ENCODE results near the gene KCNG2. TPM values are rescaled to one million over a fixed set of nuclear protein-coding genes. Genes with fewer than 3 reads are reported as not detected.

Gene KCNG2
- total and polyA plus RNA-seq, 3 experiments from 2014 or later, result not detected

DNA sequence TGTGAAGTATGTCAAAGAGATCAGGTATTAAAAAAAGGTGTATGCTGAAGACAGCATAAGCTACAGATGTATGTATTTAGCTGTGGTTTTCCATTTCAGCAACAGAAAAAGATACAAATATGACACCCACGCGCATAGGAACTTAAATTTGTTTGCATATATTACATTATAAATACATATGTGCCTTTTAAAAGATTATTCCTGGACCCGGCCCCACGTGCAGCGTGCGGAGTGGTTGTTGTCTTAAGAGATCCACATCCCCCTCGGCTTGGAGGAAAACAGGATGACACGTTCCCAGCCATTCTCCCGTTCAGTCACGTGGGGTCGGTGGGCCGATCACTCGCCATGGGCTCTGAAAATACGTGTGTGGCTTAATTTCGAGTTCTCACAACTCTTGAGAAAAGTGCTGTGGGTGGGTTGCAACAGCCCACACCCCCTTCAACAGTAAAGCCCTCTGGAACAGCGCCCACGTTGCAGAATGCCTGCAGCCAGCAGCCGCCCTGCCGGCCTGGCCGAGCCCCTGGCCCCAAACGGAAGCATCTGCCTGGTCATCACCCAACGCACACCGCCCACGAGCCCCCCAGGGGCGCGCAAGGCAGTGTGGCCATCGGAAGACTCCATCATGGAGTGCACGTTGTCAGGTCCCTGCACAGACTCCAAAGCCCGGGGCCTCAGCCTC is 18.6 kb upstream of the KCNG2 start:
- Histone ChIP-seq H3K36me3 (ENCODE audit: insufficient read depth, low read length) (no peaks in the 10 kb centered on the region), H3K9me3 (ENCODE audit: low read length) (no peaks in the 10 kb centered on the region), H3K4me1 (ENCODE audit: insufficient read depth, low read length) (no peaks in the 10 kb centered on the region), H3K27me3 (ENCODE audit: insufficient read depth, low read length, poor library complexity, severe bottlenecking) (no peaks in the 10 kb centered on the region), H3K27ac (ENCODE audit: low read depth, low read length) (no peak overlapping the region), H3K4me3 (ENCODE audit: low read length) (no peak overlapping the region)
- CTCF ChIA-PET, result no interaction called here
- H3K27me3 Mint-ChIP-seq, result peaks cover 10 to 14% of the 10 kb centered on the region in 2 donors
- POLR2A ChIA-PET, result no interaction called here
- DNase-seq, result peak in 1 of 5 donors; percentile 25
- no peak overlapping the region for H3K4me3 Mint-ChIP-seq
- H3K4me1 Mint-ChIP-seq, result no peaks in the 10 kb centered on the region
- H3K27ac Mint-ChIP-seq, result no peak overlapping the region
- H3K36me3 Mint-ChIP-seq, result no peaks in the 10 kb centered on the region
- H3K9me3 Mint-ChIP-seq, result no peaks in the 10 kb centered on the region

DNA sequence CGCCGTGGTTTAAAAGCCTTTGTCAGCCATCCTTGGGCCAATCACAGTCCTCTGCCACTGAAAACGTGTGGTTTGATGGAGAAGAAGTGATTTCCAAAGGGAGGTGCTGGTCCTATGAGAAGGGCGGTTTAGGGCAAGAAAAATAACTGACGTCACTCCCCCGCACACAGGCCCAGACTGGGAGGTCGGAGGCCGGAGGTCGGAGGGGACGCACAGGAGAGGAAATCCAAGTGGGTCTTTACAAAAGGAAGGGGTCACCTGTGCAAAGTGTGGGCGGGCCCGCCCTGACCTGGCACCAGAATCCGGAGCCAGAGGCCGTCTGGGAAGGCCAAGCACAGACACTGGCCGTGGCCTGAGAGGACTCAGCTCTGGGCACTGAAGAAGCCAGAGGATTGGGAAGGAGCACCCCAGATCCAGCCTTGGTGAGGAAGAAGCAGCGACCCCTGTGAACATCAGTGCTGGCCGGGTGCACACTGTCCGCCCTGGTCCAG is 18.0 kb upstream of the KCNG2 start:
- Mint-ChIP-seq H3K4me1 (no peaks in the 10 kb centered on the region), H3K27ac (no peak overlapping the region), H3K4me3 (no peak overlapping the region), H3K36me3 (no peaks in the 10 kb centered on the region), H3K27me3 (peaks cover 7 to 16% of the 10 kb centered on the region in 2 donors), H3K9me3 (no peaks in the 10 kb centered on the region)
- Histone ChIP-seq H3K27me3 (ENCODE audit: insufficient read depth, low read length, poor library complexity, severe bottlenecking) (no peaks in the 10 kb centered on the region), H3K4me1 (ENCODE audit: insufficient read depth, low read length) (no peaks in the 10 kb centered on the region), H3K9me3 (ENCODE audit: low read length) (no peaks in the 10 kb centered on the region), H3K27ac (ENCODE audit: low read depth, low read length) (no peak overlapping the region), H3K4me3 (ENCODE audit: low read length) (no peak overlapping the region), H3K36me3 (ENCODE audit: insufficient read depth, low read length) (no peaks in the 10 kb centered on the region)
- POLR2A ChIA-PET, result no interaction called here
- DNase-seq, result peak in 1 of 5 donors; percentile 30
- CTCF ChIA-PET, result no interaction called here

DNA sequence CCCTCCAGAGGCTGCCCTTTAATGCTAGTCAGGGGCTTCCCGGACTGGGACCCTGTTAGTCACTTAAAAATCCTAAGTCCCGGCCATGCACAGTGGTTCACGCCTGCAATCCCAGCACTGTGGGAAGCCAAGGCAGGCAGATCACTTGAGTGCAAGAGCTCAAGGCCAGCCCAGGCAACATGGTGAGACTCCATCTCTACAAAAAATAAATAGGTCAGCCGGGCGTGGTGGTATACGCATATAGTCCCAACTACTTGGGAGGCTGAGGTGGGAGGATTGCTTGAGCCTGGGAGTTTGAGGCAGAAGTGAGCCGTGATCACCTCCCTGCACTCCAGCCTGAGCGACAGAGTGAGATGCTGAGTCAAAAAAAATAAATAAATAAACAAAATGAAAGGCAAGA is 17.2 kb upstream of the KCNG2 start:
- Mint-ChIP-seq H3K9me3 (no peaks in the 10 kb centered on the region), H3K36me3 (no peaks in the 10 kb centered on the region), H3K4me3 (no peak overlapping the region), H3K4me1 (no peaks in the 10 kb centered on the region), H3K27me3 (peaks cover 6 to 19% of the 10 kb centered on the region in 2 donors), H3K27ac (no peak overlapping the region)
- DNase-seq, result peak in 1 of 5 donors; percentile 30
- no peaks in the 10 kb centered on the region for H3K36me3 ChIP-seq (ENCODE audit: insufficient read depth, low read length)
- H3K4me1 ChIP-seq (ENCODE audit: insufficient read depth, low read length), result no peaks in the 10 kb centered on the region
- CTCF ChIA-PET, result no interaction called here
- no peaks in the 10 kb centered on the region for H3K27me3 ChIP-seq (ENCODE audit: insufficient read depth, low read length, poor library complexity, severe bottlenecking)
- no peak overlapping the region for H3K4me3 ChIP-seq (ENCODE audit: low read length)
- H3K9me3 ChIP-seq (ENCODE audit: low read length), result no peaks in the 10 kb centered on the region
- H3K27ac ChIP-seq (ENCODE audit: low read depth, low read length), result no peak overlapping the region
- POLR2A ChIA-PET, result no interaction called here

DNA sequence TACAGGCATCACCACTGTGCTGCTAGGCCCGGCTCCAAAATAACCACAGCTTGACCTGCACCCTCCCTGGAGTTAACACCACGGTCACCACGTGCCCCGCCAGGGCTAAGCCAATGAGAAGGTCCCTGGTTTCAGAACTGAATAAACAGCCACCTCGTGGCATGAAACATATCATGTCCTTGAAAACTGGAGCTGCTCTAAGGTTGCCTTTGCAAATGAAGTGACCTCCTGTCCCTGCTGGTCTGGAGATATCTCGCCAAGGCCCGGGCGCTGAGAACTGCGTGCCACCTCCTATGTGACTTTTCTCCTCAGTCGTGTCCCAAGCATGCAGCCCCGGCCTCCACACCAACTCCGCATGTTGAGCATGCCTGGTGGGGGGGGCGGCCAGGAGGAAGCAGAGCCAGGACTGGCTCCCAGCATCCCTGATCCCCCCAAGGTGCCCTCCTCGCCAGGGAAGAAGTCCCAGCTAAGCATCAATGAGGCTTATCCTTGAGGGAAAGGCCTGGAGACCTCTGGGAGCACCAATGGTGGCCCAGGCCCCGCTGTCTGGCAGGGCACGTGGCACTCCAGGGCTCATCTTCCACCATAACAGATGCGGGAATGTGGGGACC is 16.3 kb upstream of the KCNG2 start:
- H3K27me3 Mint-ChIP-seq, result peaks cover 8 to 25% of the 10 kb centered on the region in 2 donors
- no peaks in the 10 kb centered on the region for H3K9me3 ChIP-seq (ENCODE audit: low read length)
- H3K36me3 Mint-ChIP-seq, result no peaks in the 10 kb centered on the region
- no peak overlapping the region for H3K4me3 ChIP-seq (ENCODE audit: low read length)
- H3K9me3 Mint-ChIP-seq, result no peaks in the 10 kb centered on the region
- peak overlapping the region in 1 of 7 donors; percentile 13 for H3K4me3 Mint-ChIP-seq
- H3K36me3 ChIP-seq (ENCODE audit: insufficient read depth, low read length), result no peaks in the 10 kb centered on the region
- peak in 1 of 5 donors; percentile 33 for DNase-seq
- no peaks in the 10 kb centered on the region for H3K4me1 Mint-ChIP-seq
- H3K27ac ChIP-seq (ENCODE audit: low read depth, low read length), result no peak overlapping the region
- no peaks in the 10 kb centered on the region for H3K27me3 ChIP-seq (ENCODE audit: insufficient read depth, low read length, poor library complexity, severe bottlenecking)
- no peaks in the 10 kb centered on the region for H3K4me1 ChIP-seq (ENCODE audit: insufficient read depth, low read length)
- ChIA-PET POLR2A (no interaction called here), CTCF (no interaction called here)
- no peak overlapping the region for H3K27ac Mint-ChIP-seq

DNA sequence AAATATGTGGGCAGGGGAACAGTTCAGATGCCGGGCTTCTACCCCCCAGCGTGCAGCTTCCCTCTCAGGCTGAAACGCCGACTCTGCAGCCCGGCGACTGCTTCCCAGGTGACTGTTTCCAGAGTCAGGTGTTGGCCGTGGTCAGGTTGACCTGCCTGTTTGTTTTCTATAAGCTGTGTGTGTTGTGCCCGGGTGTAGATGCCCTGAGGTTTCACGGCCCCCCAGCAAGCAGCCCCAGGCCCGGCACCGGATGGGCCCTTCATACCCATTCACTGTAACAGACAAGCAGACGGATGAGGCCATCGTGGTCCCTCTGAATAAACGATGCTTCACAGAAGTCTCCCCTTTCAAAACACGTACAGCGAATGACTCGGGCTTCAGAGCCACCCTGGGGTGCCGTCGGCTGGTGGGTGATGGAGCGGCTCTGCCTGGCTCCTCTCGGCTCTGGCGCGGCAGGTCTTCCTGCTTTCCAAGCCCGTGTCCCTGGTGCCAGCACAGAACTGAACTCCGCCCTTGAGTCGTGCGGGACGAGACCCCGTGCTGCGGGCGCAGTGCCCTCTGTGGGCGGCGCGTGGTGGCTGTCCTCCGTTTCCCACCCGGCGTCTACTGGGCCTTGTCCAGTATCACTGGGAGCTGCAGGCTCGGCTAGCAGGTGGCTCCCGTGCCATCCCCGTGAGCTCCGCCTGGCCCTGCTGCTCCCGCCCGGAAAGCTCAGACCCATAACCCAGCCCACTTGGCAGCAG is 15.0 kb upstream of the KCNG2 start:
- no peaks in the 10 kb centered on the region for H3K9me3 ChIP-seq (ENCODE audit: low read length)
- H3K9me3 Mint-ChIP-seq, result no peaks in the 10 kb centered on the region
- ChIA-PET CTCF (no interaction called here), POLR2A (no interaction called here)
- peak in 1 of 5 donors; percentile 34 for DNase-seq
- no peaks in the 10 kb centered on the region for H3K36me3 Mint-ChIP-seq
- no peaks in the 10 kb centered on the region for H3K27me3 ChIP-seq (ENCODE audit: insufficient read depth, low read length, poor library complexity, severe bottlenecking)
- H3K4me3 Mint-ChIP-seq, result no peak overlapping the region
- no peak overlapping the region for H3K27ac ChIP-seq (ENCODE audit: low read depth, low read length)
- H3K4me1 ChIP-seq (ENCODE audit: insufficient read depth, low read length), result no peaks in the 10 kb centered on the region
- peaks cover 13 to 30% of the 10 kb centered on the region in 2 donors for H3K27me3 Mint-ChIP-seq
- no peaks in the 10 kb centered on the region for H3K36me3 ChIP-seq (ENCODE audit: insufficient read depth, low read length)
- H3K4me3 ChIP-seq (ENCODE audit: low read length), result no peak overlapping the region
- peak overlapping the region in 1 of 8 donors; percentile 43 for H3K27ac Mint-ChIP-seq
- no peaks in the 10 kb centered on the region for H3K4me1 Mint-ChIP-seq

DNA sequence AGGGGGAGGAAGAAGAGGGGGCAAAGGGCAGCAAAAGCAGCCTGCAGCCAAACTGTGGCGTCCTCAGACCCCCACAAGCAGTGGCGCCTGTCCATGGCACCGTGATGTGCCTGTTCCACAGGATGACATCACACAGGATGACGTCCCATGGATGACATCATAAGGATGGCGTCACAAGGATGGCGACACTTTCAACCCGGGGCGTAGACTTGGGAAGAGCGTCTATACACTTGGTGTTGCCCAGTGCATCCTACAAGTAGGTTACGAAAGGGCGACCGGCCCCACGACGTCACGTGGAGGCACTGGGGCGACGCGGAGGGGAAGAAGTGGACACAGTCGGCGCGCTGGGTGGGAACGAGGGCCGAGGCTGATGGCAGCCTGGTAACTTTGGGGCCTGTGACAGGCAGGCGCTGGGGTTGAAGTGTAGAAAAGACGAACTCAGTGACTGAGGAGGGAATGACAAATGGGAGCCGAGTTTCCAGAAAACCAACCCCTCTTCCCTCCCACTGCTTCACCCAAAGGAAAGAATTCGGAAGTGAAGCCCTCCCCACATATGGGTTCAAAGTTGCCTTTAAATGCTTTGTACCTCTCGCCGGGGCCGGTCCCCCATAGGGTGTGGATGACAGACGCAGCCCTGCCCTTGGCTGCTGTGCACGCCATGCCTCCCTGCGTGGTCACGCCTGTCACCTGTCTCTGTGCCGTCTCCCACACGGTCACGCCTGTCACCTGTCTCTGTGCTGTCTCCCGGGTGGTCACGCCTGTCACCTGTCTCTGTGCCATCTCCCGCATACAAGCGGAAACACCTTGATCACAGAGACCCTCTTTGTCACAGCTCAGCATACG is 13.4 kb upstream of the KCNG2 start:
- Histone ChIP-seq H3K27me3 (ENCODE audit: insufficient read depth, low read length, poor library complexity, severe bottlenecking) (no peaks in the 10 kb centered on the region), H3K36me3 (ENCODE audit: insufficient read depth, low read length) (no peaks in the 10 kb centered on the region), H3K27ac (ENCODE audit: low read depth, low read length) (no peak overlapping the region), H3K9me3 (ENCODE audit: low read length) (no peaks in the 10 kb centered on the region), H3K4me3 (ENCODE audit: low read length) (no peak overlapping the region), H3K4me1 (ENCODE audit: insufficient read depth, low read length) (no peaks in the 10 kb centered on the region)
- DNase-seq, result peak in 1 of 5 donors; percentile 26
- no peak overlapping the region for H3K27ac Mint-ChIP-seq
- peaks cover 0 to 2% (median 0%) of the 10 kb centered on the region in 5 donors for H3K9me3 Mint-ChIP-seq
- no peaks in the 10 kb centered on the region for H3K36me3 Mint-ChIP-seq
- CTCF ChIA-PET, result no interaction called here
- no peaks in the 10 kb centered on the region for H3K4me1 Mint-ChIP-seq
- POLR2A ChIA-PET, result no interaction called here
- H3K4me3 Mint-ChIP-seq, result no peak overlapping the region
- H3K27me3 Mint-ChIP-seq, result peaks cover 13 to 33% of the 10 kb centered on the region in 2 donors

DNA sequence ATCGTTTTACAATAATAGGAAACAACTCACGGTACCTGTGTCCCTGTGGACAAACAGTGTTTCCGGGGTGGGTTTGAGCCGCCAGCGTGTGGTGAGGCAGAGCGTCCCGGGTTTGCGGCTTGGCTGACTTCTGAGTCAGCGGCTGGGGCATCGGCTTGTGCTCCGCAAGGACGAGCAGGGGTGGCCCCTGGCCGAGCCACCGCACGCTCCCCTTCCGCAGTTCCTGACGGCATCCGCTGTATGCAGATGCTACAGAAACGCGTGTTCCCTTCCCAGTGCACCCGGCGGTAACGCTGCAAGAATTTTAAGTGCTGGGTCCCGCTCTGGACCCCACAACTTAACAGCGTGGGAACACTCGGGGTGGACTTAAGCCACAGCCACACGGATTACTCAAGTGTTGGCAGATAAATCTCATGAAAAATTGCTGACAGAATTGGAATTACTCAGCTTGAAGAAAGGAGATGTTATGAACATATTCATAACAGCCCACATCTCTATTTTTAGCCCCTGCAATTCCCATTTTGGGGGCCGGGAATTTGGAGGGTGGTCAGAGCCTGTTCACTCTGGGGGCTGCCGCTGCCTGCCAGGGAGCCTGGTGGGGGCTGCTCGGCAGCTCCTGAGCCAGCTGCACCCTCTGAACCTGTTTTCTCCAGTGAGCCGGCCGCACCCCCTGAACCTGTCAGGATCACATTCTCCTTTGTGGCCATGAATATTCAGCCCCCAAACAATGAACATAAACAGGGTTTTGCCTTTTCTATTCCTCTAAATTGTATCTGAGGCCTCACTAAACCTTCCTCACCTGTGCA is 12.6 kb upstream of the KCNG2 start:
- Histone ChIP-seq H3K36me3 (ENCODE audit: insufficient read depth, low read length) (no peaks in the 10 kb centered on the region), H3K27me3 (ENCODE audit: insufficient read depth, low read length, poor library complexity, severe bottlenecking) (no peaks in the 10 kb centered on the region), H3K9me3 (ENCODE audit: low read length) (no peaks in the 10 kb centered on the region), H3K4me1 (ENCODE audit: insufficient read depth, low read length) (no peaks in the 10 kb centered on the region), H3K4me3 (ENCODE audit: low read length) (no peak overlapping the region), H3K27ac (ENCODE audit: low read depth, low read length) (no peak overlapping the region)
- POLR2A ChIA-PET, result no interaction called here
- DNase-seq, result peak in 1 of 5 donors; percentile 36
- no peak overlapping the region for H3K4me3 Mint-ChIP-seq
- H3K4me1 Mint-ChIP-seq, result no peaks in the 10 kb centered on the region
- H3K27me3 Mint-ChIP-seq, result peaks cover 14 to 35% of the 10 kb centered on the region in 2 donors
- H3K36me3 Mint-ChIP-seq, result no peaks in the 10 kb centered on the region
- CTCF ChIA-PET, result no interaction called here
- H3K27ac Mint-ChIP-seq, result no peak overlapping the region
- peaks cover 0 to 2% (median 0%) of the 10 kb centered on the region in 5 donors for H3K9me3 Mint-ChIP-seq
